Measurements from ENCODE around the gene SERPINB8. TPM values are rescaled to one million over a fixed set of nuclear protein-coding genes. Genes with fewer than 3 reads are reported as not detected.

SERPINB8 gene
- total RNA-seq, 2 experiments from 2014 or later = 1.5 to 2.5 TPM

DNA sequence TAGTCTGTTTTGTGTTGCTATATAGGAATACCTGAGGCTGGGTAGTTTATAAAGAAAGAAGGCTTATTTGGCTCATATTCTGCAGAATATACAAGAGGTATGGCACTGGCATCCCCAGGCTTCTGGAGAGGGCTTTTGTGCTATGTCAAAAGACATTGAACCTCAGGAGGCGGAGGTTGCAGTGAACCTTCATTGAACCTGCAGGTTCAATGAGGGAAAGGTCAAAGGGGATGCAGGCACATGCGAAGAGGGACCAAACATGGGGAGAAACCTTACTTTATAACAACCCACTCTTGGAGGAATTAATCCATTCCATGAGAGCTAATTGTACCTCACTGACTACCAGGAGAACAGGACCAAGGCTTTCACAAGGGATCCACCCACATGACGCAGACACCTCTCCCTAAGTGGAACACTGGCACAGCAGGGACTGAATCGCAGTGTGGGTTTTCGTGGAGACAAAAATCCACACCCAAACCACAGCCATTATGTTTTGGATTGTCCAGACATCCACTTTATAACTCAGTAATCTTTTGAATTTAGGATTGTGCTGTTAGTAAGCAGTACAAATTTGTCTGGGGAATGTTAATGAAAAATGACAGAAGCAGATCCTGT is 4.1 kb upstream of the SERPINB8 start:
- Histone ChIP-seq H3K79me2 (ENCODE audit: insufficient read depth, low read depth, low read length) (no peaks in the 10 kb centered on the region), H3K4me1 (ENCODE audit: insufficient read depth, low read length, poor library complexity, severe bottlenecking) (peaks cover 5% of the 10 kb centered on the region), H2AFZ (ENCODE audit: low read length) (no peak overlapping the region), H3K36me3 (ENCODE audit: insufficient read depth, low read length) (no peaks in the 10 kb centered on the region), H3K27ac (ENCODE audit: low read depth, low read length, poor library complexity, severe bottlenecking) (no peak overlapping the region), H4K20me1 (ENCODE audit: insufficient read depth, low read length) (no peaks in the 10 kb centered on the region), H3K9me2 (ENCODE audit: insufficient read depth, low read length) (no peaks in the 10 kb centered on the region), H3K9me3 (ENCODE audit: low read length) (no peaks in the 10 kb centered on the region), H3K4me2 (ENCODE audit: low read length) (no peak overlapping the region), H3K4me3 (ENCODE audit: low read depth, low read length, poor library complexity, severe bottlenecking) (no peak overlapping the region)
- POLR2A ChIA-PET = no interaction called here
- TF ChIP-seq EZH2phosphoT487 (IDR thresholded peaks at IDR 0.05; ENCODE audit: borderline replicate concordance, low read depth, low read length) = no peak
- TF ChIP-seq, protein P1, sequence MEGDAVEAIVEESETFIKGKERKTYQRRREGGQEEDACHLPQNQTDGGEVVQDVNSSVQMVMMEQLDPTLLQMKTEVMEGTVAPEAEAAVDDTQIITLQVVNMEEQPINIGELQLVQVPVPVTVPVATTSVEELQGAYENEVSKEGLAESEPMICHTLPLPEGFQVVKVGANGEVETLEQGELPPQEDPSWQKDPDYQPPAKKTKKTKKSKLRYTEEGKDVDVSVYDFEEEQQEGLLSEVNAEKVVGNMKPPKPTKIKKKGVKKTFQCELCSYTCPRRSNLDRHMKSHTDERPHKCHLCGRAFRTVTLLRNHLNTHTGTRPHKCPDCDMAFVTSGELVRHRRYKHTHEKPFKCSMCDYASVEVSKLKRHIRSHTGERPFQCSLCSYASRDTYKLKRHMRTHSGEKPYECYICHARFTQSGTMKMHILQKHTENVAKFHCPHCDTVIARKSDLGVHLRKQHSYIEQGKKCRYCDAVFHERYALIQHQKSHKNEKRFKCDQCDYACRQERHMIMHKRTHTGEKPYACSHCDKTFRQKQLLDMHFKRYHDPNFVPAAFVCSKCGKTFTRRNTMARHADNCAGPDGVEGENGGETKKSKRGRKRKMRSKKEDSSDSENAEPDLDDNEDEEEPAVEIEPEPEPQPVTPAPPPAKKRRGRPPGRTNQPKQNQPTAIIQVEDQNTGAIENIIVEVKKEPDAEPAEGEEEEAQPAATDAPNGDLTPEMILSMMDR (conservative IDR thresholded peaks at IDR 0.05; ENCODE audit: low read length) = no peak
- BruUV-seq (replicated peaks) = no TSS peak
- CTCF ChIA-PET (ENCODE audit: unreplicated experiment) = no interaction called here
- intact Hi-C loops (cut with micrococcal nuclease; ENCODE audit: unreplicated experiment) = no loop called here
- DNase-seq (ENCODE audit: low spot score) = no peak

GRCh38 chr18:63970809-63971205 is 926 bp downstream of the SERPINB8 start:
- intact Hi-C loops (cut with micrococcal nuclease; ENCODE audit: unreplicated experiment) = no loop called here

More at GRCh38 chr18:63970809-63971205, 926 bp downstream of the SERPINB8 start:
- Histone ChIP-seq H3K9me2 (ENCODE audit: insufficient read depth, low read length) (no peaks in the 10 kb centered on the region), H2AFZ (ENCODE audit: low read length) (peak overlapping the region; percentile 86), H3K27ac (ENCODE audit: low read depth, low read length, poor library complexity, severe bottlenecking) (peak overlapping the region; percentile 39), H3K9me3 (ENCODE audit: low read length) (no peaks in the 10 kb centered on the region), H3K4me3 (ENCODE audit: low read depth, low read length, poor library complexity, severe bottlenecking) (peak overlapping the region; percentile 76), H4K20me1 (ENCODE audit: insufficient read depth, low read length) (no peaks in the 10 kb centered on the region), H3K36me3 (ENCODE audit: insufficient read depth, low read length) (no peaks in the 10 kb centered on the region), H3K4me1 (ENCODE audit: insufficient read depth, low read length, poor library complexity, severe bottlenecking) (peaks cover 12% of the 10 kb centered on the region), H3K79me2 (ENCODE audit: insufficient read depth, low read depth, low read length) (no peaks in the 10 kb centered on the region), H3K4me2 (ENCODE audit: low read length) (peak overlapping the region; percentile 83)
- TF ChIP-seq, protein P1 (conservative IDR thresholded peaks at IDR 0.05; ENCODE audit: low read length) = no peak
- no TSS peak for BruUV-seq (replicated peaks)
- POLR2A ChIA-PET = interaction anchor here (0.7 kb wide), 2 partner anchors 22 to 456 kb away, joined by 3 read pairs; no protein-coding TSS in a partner anchor
- DNase-seq (ENCODE audit: low spot score) = no peak
- CTCF ChIA-PET (ENCODE audit: unreplicated experiment) = no interaction called here

All from OCI-LY7 (cell line).